Thyroid gland (tissue), 4 donors: ENCODE data around the gene ATF7IP.

Source experiments
- CTCF ChIP-seq, 6 experiments: fragments of 200-600 bp in 3 of 6; fragments of 450-650 bp in 3 of 6; sonication (generic) in 3 of 6; IDR thresholded peaks; one replicate each; pipeline ENCODE4 v1.5.1; 2016 to 2019; ENCODE audit warnings: antibody characterized with exemption in 6 of 6, mild to moderate bottlenecking in 2 of 6, inconsistent platforms in 1 of 6, moderate library complexity in 1 of 6
- POLR2A ChIP-seq, 2 donors: fragments of 450-650 bp; IDR thresholded peaks; one replicate each; pipeline ENCODE4 v1.6.1; 2017; ENCODE audit warnings: antibody characterized with exemption in 2 of 2, mild to moderate bottlenecking in 2 of 2, moderate library complexity in 1 of 2

- TF ChIP-seq CTCF (IDR thresholded peaks at IDR 0.05): no peak
- no peak for TF ChIP-seq POLR2A (IDR thresholded peaks at IDR 0.05)
Observed at GRCh38 chr12:14325716-14326343, 39.7 kb upstream of the ATF7IP start.
